ENCODE measurements around the gene ADAM15. TPM values are rescaled to one million over a fixed set of nuclear protein-coding genes. Genes with fewer than 3 reads are reported as not detected.

The ADAM15 gene
- polyA plus RNA-seq, 2 of the 4 experiments (the other 2 are of a cell fraction), result 25.6 to 33.0 TPM

GRCh38 chr1:155017946-155018316 is 33.2 kb upstream of the ADAM15 start:
- ChIA-PET POLR2A (interaction anchor here (0.6 to 2.8 kb wide), 6 partner anchors 9 to 63 kb away, joined by 3 to 23 read pairs (median 12); partner anchors contain the start of genes CKS1B and SHC1), CTCF (interaction anchor here (0.6 to 2.2 kb wide), 7 partner anchors 67 to 120 kb away, joined by 3 to 8 read pairs (median 3); no protein-coding TSS in a partner anchor)
- no peak for FAIRE-seq
- ATAC-seq, result no peak
- Histone ChIP-seq H3K4me3 (peak overlapping the region; percentile 29), H3K4me2 (peak overlapping the region; percentile 76), H3K9me3 (no peaks in the 10 kb centered on the region), H3K4me1 (peaks cover 74% of the 10 kb centered on the region), H3K27ac (peak overlapping the region; percentile 96 to 99)
- 57% methylated on average over 6 of the region's 6 CpGs for WGBS (ENCODE audit: missing lambda C conversion rate)
- no peak for TF ChIP-seq ATOH8 (CRISPR knock-in tag; IDR thresholded peaks at IDR 0.05; ENCODE audit: low read depth)
- TF ChIP-seq MAX (IDR thresholded peaks at IDR 0.05), result no peak
- TF ChIP-seq NFE2L2 (conservative IDR thresholded peaks at IDR 0.05; ENCODE audit: low read length), result no peak
- TF ChIP-seq BCL3 (IDR thresholded peaks at IDR 0.05), result no peak
- no peak for TF ChIP-seq EHMT2 (IDR thresholded peaks at IDR 0.05; ENCODE audit: low read depth)
- TF ChIP-seq FOSB (CRISPR knock-in tag; IDR thresholded peaks at IDR 0.05), result no peak
- no peak for TF ChIP-seq PBX3 (IDR thresholded peaks at IDR 0.05)
- no peak for TF ChIP-seq TP53 (CRISPR knock-in tag; IDR thresholded peaks at IDR 0.05)
- no peak for TF ChIP-seq KDM5A (IDR thresholded peaks at IDR 0.05)
- TF ChIP-seq EHF (CRISPR knock-in tag; IDR thresholded peaks at IDR 0.05), result no peak
- no peak for TF ChIP-seq JUNB (IDR thresholded peaks at IDR 0.05)
- no peak for TF ChIP-seq HDAC2 (IDR thresholded peaks at IDR 0.05)
- no peak for DNase-seq (ENCODE audit: low read depth in 1 of 2, low spot score in 1 of 2)

- peak overlapping the region; percentile 76; the same call in 2 of the 3 replicates for H3K4me2 ChIP-seq
- no peak for FAIRE-seq
- no peak for ATAC-seq
- CTCF ChIA-PET, result interaction anchor here (0.8 to 2.3 kb wide), 2 partner anchors 66 to 276 kb away, joined by 3 to 10 read pairs; no protein-coding TSS in a partner anchor
- H3K4me1 ChIP-seq, result peaks cover 74% of the 10 kb centered on the region
- DNase-seq (ENCODE audit: low read depth in 1 of 2, low spot score in 1 of 2), result no peak
- TF ChIP-seq FOSL2 (IDR thresholded peaks at IDR 0.05) (no peak), FOSL2 (CRISPR knock-in tag; IDR thresholded peaks at IDR 0.05) (no peak), MAFK (IDR thresholded peaks at IDR 0.05; ENCODE audit: partially characterized antibody) (peak; percentile 25)
- peak overlapping the region; percentile 96 to 99 for H3K27ac ChIP-seq
- WGBS (ENCODE audit: missing lambda C conversion rate), result 80% methylated on average over 8 of the region's 8 CpGs
- POLR2A ChIA-PET, result no interaction called here
- no peak overlapping the region for H3K4me3 ChIP-seq
- no peaks in the 10 kb centered on the region for H3K9me3 ChIP-seq
These were observed 32.3 kb upstream of the ADAM15 start for GRCh38 chr1:155018617-155019348.

- H3K27ac ChIP-seq, result peak overlapping the region; percentile 96 to 99; a peak in 3 of 6 replicates
- CTCF ChIA-PET, result interaction anchor here (0.8 to 2.3 kb wide), 4 partner anchors 65 to 540 kb away, joined by 3 to 10 read pairs (median 4); no protein-coding TSS in a partner anchor
- no peak overlapping the region for H3K4me2 ChIP-seq
- no peak for TF ChIP-seq RFX5 (IDR thresholded peaks at IDR 0.05)
- POLR2A ChIA-PET, result no interaction called here
- peaks cover 76% of the 10 kb centered on the region for H3K4me1 ChIP-seq
- no peak overlapping the region for H3K4me3 ChIP-seq
- no peak for DNase-seq (ENCODE audit: low read depth in 1 of 2, low spot score in 1 of 2)
- WGBS (ENCODE audit: missing lambda C conversion rate), result 91% methylated on average over 11 of the region's 11 CpGs
- no peak for ATAC-seq
- no peaks in the 10 kb centered on the region for H3K9me3 ChIP-seq
- no peak for FAIRE-seq
These were observed 31.5 kb upstream of the ADAM15 start for GRCh38 chr1:155019377-155020245.

All from A549 (cell line).